Brain microvascular endothelial cell (primary cell): ENCODE measurements around the gene SUCNR1.
"Not testable (repeated sequence)": the region's sequence is repeated elsewhere in the genome, so short reads cannot be mapped to it uniquely, and the experiment has no call there.

ENCODE experiments used
- DNase-seq: peaks from one replicate; pipeline ENCODE4 v3.0.0-alpha.2; 2020
- H3K27ac ChIP-seq: fragments of 250-450 bp; sonication (Bioruptor Pico); 2 replicates; pipeline ENCODE4 v1.5.1; 2020; ENCODE audit warnings: mild to moderate bottlenecking, moderate library complexity
- H3K27me3 ChIP-seq: fragments of 250-450 bp; sonication (Bioruptor Pico); replicated peaks from 2 replicates; pipeline ENCODE4 v1.5.1; 2020; ENCODE audit warnings: mild to moderate bottlenecking
- H3K36me3 ChIP-seq: fragments of 250-450 bp; sonication (Bioruptor Pico); replicated peaks from 2 replicates; pipeline ENCODE4 v1.5.1; 2020; ENCODE audit warnings: mild to moderate bottlenecking
- H3K4me3 ChIP-seq: 2 replicates; pipeline ENCODE4 v1.5.1; 2011; ENCODE audit warnings: low read depth, mild to moderate bottlenecking, control low read depth, low read length, moderate library complexity
- in situ Hi-C: cut with HindIII; loops from 2 replicates; pipeline ENCODE4 v1.10.0; 2017; ENCODE audit warnings: low sequenced_read_pairs, low pct_ligation_motif_present
- TF ChIP-seq, protein P1 (sequence below): IDR thresholded peaks from 2 replicates; pipeline ENCODE4 v1.5.1; 2011; ENCODE audit warnings: low read depth, mild to moderate bottlenecking, moderate library complexity, low read length, control low read depth, inconsistent platforms; ENCODE audit errors: missing control alignments

Gene SUCNR1

DNA sequence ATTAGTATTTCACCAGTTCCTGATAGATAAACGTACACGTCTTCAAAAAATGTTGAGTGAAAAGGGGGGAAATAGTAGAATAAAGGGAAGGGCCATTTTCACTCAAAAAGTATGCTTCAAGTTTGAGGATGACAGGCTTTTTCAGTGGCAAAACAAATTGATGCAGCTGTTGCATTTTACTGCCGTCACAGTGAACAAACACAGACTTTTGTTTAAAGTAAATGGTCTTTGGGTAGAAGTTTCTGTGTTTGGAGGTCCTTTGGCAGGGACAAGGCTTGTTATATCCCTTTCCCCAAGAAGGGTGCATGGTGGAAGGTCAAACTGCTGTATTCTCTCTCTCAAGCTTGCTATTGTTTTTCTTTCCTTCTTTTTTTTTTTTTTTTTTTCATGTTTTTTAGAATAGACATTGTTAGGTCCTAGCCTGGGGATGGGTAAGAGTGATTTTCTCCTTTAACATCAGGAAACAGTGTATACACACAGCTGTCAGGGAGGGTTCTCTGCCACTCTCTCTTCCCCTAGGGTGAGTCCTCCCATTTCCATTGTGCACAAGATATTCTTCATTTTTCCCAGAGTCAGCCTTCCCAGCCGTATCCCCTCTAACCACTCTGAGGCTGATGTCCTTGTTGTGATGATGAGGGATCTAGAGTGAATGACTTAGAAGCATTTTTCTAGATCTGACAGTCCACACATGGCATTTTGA is 6.6 kb upstream of the SUCNR1 start:
- H3K27me3 ChIP-seq = no peaks in the 10 kb centered on the region
- in situ Hi-C loops = no loop called here
- no peak for DNase-seq

DNA sequence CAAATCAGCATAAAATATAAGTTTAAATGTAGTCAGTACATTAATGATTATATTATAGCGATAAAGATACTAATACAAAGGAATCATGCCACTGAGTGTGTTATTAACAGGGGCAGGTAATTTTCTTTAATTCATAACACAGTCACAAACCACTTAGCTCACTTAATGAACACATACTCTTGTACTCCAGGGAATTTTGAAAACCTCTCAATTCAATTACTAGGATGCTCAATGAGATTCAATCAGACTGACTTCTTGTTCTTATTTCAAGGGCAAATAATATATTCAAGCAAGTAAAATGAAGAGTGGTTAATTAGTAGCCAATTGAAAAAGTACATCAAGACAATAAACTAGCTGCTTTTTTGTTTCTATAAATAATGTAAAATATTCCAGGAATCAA is 5.8 kb upstream of the SUCNR1 start:
- no peak overlapping the region for H3K27ac ChIP-seq
- in situ Hi-C loops = no loop called here

More for the DNA sequence above, 6.6 kb upstream of the SUCNR1 start:
- no peaks in the 10 kb centered on the region for H3K36me3 ChIP-seq
- H3K4me3 ChIP-seq = no peak overlapping the region
- no peak overlapping the region for H3K27ac ChIP-seq
- TF ChIP-seq, protein P1, sequence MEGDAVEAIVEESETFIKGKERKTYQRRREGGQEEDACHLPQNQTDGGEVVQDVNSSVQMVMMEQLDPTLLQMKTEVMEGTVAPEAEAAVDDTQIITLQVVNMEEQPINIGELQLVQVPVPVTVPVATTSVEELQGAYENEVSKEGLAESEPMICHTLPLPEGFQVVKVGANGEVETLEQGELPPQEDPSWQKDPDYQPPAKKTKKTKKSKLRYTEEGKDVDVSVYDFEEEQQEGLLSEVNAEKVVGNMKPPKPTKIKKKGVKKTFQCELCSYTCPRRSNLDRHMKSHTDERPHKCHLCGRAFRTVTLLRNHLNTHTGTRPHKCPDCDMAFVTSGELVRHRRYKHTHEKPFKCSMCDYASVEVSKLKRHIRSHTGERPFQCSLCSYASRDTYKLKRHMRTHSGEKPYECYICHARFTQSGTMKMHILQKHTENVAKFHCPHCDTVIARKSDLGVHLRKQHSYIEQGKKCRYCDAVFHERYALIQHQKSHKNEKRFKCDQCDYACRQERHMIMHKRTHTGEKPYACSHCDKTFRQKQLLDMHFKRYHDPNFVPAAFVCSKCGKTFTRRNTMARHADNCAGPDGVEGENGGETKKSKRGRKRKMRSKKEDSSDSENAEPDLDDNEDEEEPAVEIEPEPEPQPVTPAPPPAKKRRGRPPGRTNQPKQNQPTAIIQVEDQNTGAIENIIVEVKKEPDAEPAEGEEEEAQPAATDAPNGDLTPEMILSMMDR = no peak

DNA sequence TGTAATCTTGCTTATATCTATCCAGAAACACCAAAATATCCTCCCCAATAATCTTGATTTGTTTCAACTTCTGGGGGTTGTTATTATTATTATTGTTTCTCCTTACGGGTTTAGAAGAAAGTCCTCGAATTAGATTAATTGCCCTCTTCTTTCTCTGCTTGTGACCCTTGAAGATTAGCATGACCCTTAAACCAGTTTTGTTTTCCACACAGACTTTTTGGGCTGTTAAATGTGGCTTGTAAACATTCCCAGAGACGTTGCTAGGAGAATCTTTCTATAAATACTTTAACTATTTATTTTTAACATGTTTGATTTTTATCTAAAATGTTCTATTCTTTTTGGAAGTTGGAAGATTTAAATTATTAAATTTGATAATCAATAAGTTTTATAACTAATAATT is 4.3 kb upstream of the SUCNR1 start:
- Histone ChIP-seq H3K27ac (no peak overlapping the region), H3K4me3 (no peak overlapping the region), H3K36me3 (no peaks in the 10 kb centered on the region), H3K27me3 (no peaks in the 10 kb centered on the region)
- no peak for DNase-seq
- in situ Hi-C loops = no loop called here
- TF ChIP-seq, protein P1 = no peak

More for the DNA sequence above, 5.8 kb upstream of the SUCNR1 start:
- Histone ChIP-seq H3K36me3 (no peaks in the 10 kb centered on the region), H3K4me3 (no peak overlapping the region), H3K27me3 (no peaks in the 10 kb centered on the region)
- no peak for DNase-seq
- TF ChIP-seq, protein P1 = no peak

DNA sequence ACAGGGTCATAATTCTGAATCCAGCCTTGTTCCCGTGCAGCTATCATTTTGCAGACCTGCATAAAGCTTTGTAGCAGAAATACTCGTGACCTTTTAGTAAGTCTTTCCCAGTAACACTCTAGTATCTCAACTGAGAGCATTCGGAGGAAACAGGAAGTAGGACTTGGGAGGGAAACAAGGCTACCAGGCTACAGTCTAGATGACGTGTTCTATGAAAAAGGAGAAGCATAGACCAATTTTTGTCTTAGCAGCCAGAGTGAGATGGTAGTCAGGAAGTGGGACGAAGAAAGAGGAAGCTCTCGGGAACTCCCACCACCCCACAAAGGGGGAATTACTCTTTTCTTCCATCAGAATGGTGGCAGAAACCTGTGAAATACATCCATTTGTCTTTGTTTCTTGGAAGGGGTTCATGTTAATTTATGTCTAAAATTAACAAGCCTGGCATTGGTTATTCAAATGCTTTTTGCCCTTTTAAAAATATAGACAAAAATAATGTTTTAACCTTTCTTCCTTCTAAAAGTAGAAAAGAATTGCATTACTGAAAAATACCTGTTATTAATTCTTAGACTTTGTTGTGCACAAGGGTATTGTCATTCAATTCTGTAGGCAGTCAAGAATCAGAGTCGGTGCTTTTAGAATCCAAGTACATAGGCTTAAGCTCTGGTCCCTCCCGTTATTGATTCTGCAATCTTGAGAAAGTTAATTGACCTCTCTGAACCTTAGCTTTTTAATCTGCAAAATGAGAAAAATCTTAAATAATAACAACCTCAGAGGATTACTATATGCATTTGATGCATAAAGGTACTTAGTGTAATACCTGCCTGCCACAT is 1.6 kb upstream of the SUCNR1 start:
- TF ChIP-seq, protein P1 = no peak
- in situ Hi-C loops = no loop called here
- Histone ChIP-seq H3K36me3 (no peaks in the 10 kb centered on the region), H3K4me3 (no peak overlapping the region), H3K27ac (no peak overlapping the region), H3K27me3 (no peaks in the 10 kb centered on the region)
- DNase-seq = no peak

DNA sequence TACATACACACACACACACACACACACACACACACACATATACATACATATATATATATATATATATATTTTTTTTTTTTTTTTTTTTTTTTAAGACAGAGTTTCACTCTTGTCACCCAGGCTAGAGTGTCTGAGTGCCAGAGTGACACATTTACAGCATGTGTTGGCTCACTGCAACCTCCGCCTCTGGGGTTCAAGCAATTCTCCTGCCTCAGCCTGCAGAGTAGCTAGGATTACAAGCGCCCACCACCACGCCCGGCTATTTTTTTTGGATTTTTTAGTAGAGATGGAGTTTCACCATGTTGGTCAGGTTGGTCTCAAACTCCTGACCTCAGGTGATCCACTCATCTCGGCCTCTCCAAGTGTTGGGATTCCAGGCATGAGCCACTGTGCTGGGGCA is 636 bp downstream of the SUCNR1 start:
- H3K27ac ChIP-seq, DNase-seq, H3K4me3 ChIP-seq, H3K36me3 ChIP-seq, H3K27me3 ChIP-seq, in situ Hi-C loops: not testable (repeated sequence)

DNA sequence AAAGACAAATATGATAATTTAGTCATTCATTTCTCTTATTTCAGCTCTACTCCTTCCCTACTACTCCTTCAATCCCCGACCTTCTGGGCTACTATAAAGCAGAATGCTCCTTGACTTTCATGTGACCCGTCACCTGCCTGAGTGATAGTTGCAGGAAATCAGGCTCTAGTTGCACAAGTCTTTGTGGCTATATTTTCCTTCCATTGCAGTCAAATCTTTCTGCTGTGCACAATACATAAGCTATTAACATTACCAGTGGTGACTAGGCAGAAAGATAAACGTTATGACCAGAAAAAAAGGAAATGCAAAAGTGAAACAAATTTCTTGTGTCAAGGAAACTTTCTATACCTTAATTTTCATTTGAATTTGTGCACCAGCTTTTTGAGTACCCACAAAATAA is 2.3 kb downstream of the SUCNR1 start:
- in situ Hi-C loops = no loop called here
- Histone ChIP-seq H3K4me3 (no peak overlapping the region), H3K27me3 (no peaks in the 10 kb centered on the region)

More for the DNA sequence above, 2.3 kb downstream of the SUCNR1 start:
- Histone ChIP-seq H3K36me3 (no peaks in the 10 kb centered on the region), H3K27ac (no peak overlapping the region)
- TF ChIP-seq, protein P1 = no peak
- no peak for DNase-seq
